Stomach smooth muscle (tissue), 2 donors: ENCODE measurements around the gene GLI1.
A peak's percentile ranks its signal among the peaks of the same experiment; 100 is the strongest.

ENCODE experiments used
- H3K27ac ChIP-seq: one replicate; pipeline ENCODE4 v1.7.0; 2013; ENCODE audit warnings: mild to moderate bottlenecking, low read length, inconsistent platforms
- H3K27me3 ChIP-seq, 2 donors: one replicate each; pipeline ENCODE4 v1.7.0; 2013; ENCODE audit warnings: low read length in 2 of 2; ENCODE audit not compliant: insufficient read depth in 2 of 2, control insufficient read depth in 1 of 2
- H3K36me3 ChIP-seq, 2 donors: one replicate each; pipeline ENCODE4 v1.7.0; 2013; ENCODE audit warnings: low read length in 2 of 2; ENCODE audit not compliant: control insufficient read depth in 2 of 2, insufficient read depth in 2 of 2
- H3K4me1 ChIP-seq: one replicate; pipeline ENCODE4 v1.7.0; 2013; ENCODE audit warnings: low read length; ENCODE audit not compliant: control insufficient read depth, insufficient read depth
- H3K4me3 ChIP-seq, 2 donors: one replicate each; pipeline ENCODE4 v1.7.0; 2013; ENCODE audit warnings: low read length in 2 of 2
- H3K9ac ChIP-seq, 2 donors: one replicate each; pipeline ENCODE4 v1.7.0; 2013; ENCODE audit warnings: low read length in 2 of 2, mild to moderate bottlenecking in 1 of 2
- H3K9me3 ChIP-seq, 2 donors: one replicate each; pipeline ENCODE4 v1.7.0; 2013; ENCODE audit warnings: low read length in 2 of 2; ENCODE audit not compliant: control insufficient read depth in 2 of 2
- donor health status: healthy.
- donor health status: Pancreatic carcinoma.

The GLI1 gene

GRCh38 chr12:57461276-57461916, 1.8 kb downstream of the GLI1 start:
- Histone ChIP-seq H3K27ac (peak overlapping the region; percentile 49), H3K27me3 (peaks cover 5 to 8% of the 10 kb centered on the region in 2 donors), H3K9me3 (no peaks in the 10 kb centered on the region), H3K9ac (peak overlapping the region in 1 of 2 donors; percentile 35), H3K36me3 (no peaks in the 10 kb centered on the region), H3K4me1 (peaks cover 32% of the 10 kb centered on the region), H3K4me3 (peak overlapping the region; percentile 72 to 80)

- Histone ChIP-seq H3K9me3 (no peaks in the 10 kb centered on the region), H3K27me3 (peaks cover 5 to 8% of the 10 kb centered on the region in 2 donors), H3K4me1 (peaks cover 32% of the 10 kb centered on the region), H3K36me3 (no peaks in the 10 kb centered on the region), H3K9ac (peak overlapping the region; percentile 35 to 60), H3K27ac (peak overlapping the region; percentile 49), H3K4me3 (peak overlapping the region; percentile 72 to 80)
Measured at GRCh38 chr12:57461917-57462250, 2.3 kb downstream of the GLI1 start.

- peaks cover 5 to 8% of the 10 kb centered on the region in 2 donors for H3K27me3 ChIP-seq
- H3K36me3 ChIP-seq, result no peaks in the 10 kb centered on the region
- peak overlapping the region; percentile 72 to 80 for H3K4me3 ChIP-seq
- H3K27ac ChIP-seq, result peak overlapping the region; percentile 50
- H3K9me3 ChIP-seq, result no peaks in the 10 kb centered on the region
- H3K4me1 ChIP-seq, result peaks cover 32% of the 10 kb centered on the region
- H3K9ac ChIP-seq, result peak overlapping the region; percentile 60 to 69
Measured at GRCh38 chr12:57462251-57462911, 2.8 kb downstream of the GLI1 start.

- H3K27me3 ChIP-seq, result peaks cover 5 to 8% of the 10 kb centered on the region in 2 donors
- H3K4me3 ChIP-seq, result peak overlapping the region in 1 of 2 donors; percentile 80
- H3K36me3 ChIP-seq, result no peaks in the 10 kb centered on the region
- H3K27ac ChIP-seq, result peak overlapping the region; percentile 50
- peaks cover 32% of the 10 kb centered on the region for H3K4me1 ChIP-seq
- no peaks in the 10 kb centered on the region for H3K9me3 ChIP-seq
- no peak overlapping the region for H3K9ac ChIP-seq
Measured at GRCh38 chr12:57462912-57463253, 3.3 kb downstream of the GLI1 start.

- Histone ChIP-seq H3K27me3 (peaks cover 5 to 8% of the 10 kb centered on the region in 2 donors), H3K4me1 (peaks cover 22% of the 10 kb centered on the region)
Measured at GRCh38 chr12:57464569-57464968, 5.0 kb downstream of the GLI1 start.

GRCh38 chr12:57465030-57465746, 5.6 kb downstream of the GLI1 start:
- Histone ChIP-seq H3K27me3 (peaks cover 8% of the 10 kb centered on the region in 2 donors), H3K36me3 (no peaks in the 10 kb centered on the region), H3K27ac (no peak overlapping the region), H3K9ac (no peak overlapping the region), H3K4me1 (peaks cover 21% of the 10 kb centered on the region), H3K9me3 (no peaks in the 10 kb centered on the region), H3K4me3 (no peak overlapping the region)

More at GRCh38 chr12:57464569-57464968, 5.0 kb downstream of the GLI1 start:
- H3K9me3 ChIP-seq, result no peaks in the 10 kb centered on the region
- H3K36me3 ChIP-seq, result no peaks in the 10 kb centered on the region
- no peak overlapping the region for H3K9ac ChIP-seq
- no peak overlapping the region for H3K4me3 ChIP-seq
- no peak overlapping the region for H3K27ac ChIP-seq

- no peak overlapping the region for H3K9ac ChIP-seq
- no peak overlapping the region for H3K27ac ChIP-seq
Measured at GRCh38 chr12:57465747-57466505, 6.3 kb downstream of the GLI1 start.

GRCh38 chr12:57467212-57467874, 7.8 kb downstream of the GLI1 start:
- Histone ChIP-seq H3K4me1 (peaks cover 7% of the 10 kb centered on the region), H3K27me3 (peaks cover 4 to 5% of the 10 kb centered on the region in 2 donors), H3K4me3 (no peak overlapping the region)

More at GRCh38 chr12:57465747-57466505, 6.3 kb downstream of the GLI1 start:
- Histone ChIP-seq H3K36me3 (no peaks in the 10 kb centered on the region), H3K4me1 (peaks cover 15% of the 10 kb centered on the region), H3K9me3 (no peaks in the 10 kb centered on the region), H3K27me3 (peaks cover 5 to 6% of the 10 kb centered on the region in 2 donors), H3K4me3 (no peak overlapping the region)

GRCh38 chr12:57467915-57468314, 8.3 kb downstream of the GLI1 start:
- H3K9ac ChIP-seq, result no peak overlapping the region
- H3K36me3 ChIP-seq, result no peaks in the 10 kb centered on the region
- peaks cover 1% of the 10 kb centered on the region for H3K4me1 ChIP-seq
- no peak overlapping the region for H3K27ac ChIP-seq
- no peaks in the 10 kb centered on the region for H3K9me3 ChIP-seq
- peaks cover 5 to 10% of the 10 kb centered on the region in 2 donors for H3K27me3 ChIP-seq
- no peak overlapping the region for H3K4me3 ChIP-seq

More at GRCh38 chr12:57467212-57467874, 7.8 kb downstream of the GLI1 start:
- no peak overlapping the region for H3K27ac ChIP-seq
- H3K9me3 ChIP-seq, result no peaks in the 10 kb centered on the region
- H3K9ac ChIP-seq, result no peak overlapping the region
- no peaks in the 10 kb centered on the region for H3K36me3 ChIP-seq
